HAP-1 (cell line): ENCODE results near the gene DAGLB.

Experiments used
- DNase-seq, 2 experiments: peaks; one replicate each; pipeline ENCODE4 v3.0.0-alpha.2; 2016 to 2020; ENCODE audit warnings: low spot score in 2 of 2
- H3K27me3 ChIP-seq: fragments of 250-450 bp; sonication (Bioruptor Pico); 2 replicates; pipeline ENCODE4 v1.5.1; 2020; ENCODE audit warnings: low read depth, mild to moderate bottlenecking, moderate library complexity
- H3K36me3 ChIP-seq: fragments of 250-450 bp; sonication (Bioruptor Pico); replicated peaks from 2 replicates; pipeline ENCODE4 v1.5.1; 2020; ENCODE audit warnings: mild to moderate bottlenecking
- H3K4me1 ChIP-seq: fragments of 250-450 bp; sonication (Bioruptor Pico); 2 replicates; pipeline ENCODE4 v1.5.1; 2020; ENCODE audit warnings: mild to moderate bottlenecking
- H3K4me3 ChIP-seq: fragments of 250-450 bp; sonication (Bioruptor Pico); 2 replicates; pipeline ENCODE4 v1.5.1; 2020; ENCODE audit warnings: mild to moderate bottlenecking, moderate library complexity
- H3K9me3 ChIP-seq: fragments of 250-450 bp; sonication (Bioruptor Pico); 2 replicates; pipeline ENCODE4 v1.5.1; 2020; ENCODE audit warnings: mild to moderate bottlenecking, moderate library complexity
- in situ Hi-C: fragments of 300-500 bp; cut with MboI; formaldehyde crosslinking; loops from 3 replicates; pipeline ENCODE4 v1.14.3; 2020; ENCODE audit warnings: low sequenced_read_pairs, inconsistent platforms, mixed read lengths

DAGLB gene, protein sequence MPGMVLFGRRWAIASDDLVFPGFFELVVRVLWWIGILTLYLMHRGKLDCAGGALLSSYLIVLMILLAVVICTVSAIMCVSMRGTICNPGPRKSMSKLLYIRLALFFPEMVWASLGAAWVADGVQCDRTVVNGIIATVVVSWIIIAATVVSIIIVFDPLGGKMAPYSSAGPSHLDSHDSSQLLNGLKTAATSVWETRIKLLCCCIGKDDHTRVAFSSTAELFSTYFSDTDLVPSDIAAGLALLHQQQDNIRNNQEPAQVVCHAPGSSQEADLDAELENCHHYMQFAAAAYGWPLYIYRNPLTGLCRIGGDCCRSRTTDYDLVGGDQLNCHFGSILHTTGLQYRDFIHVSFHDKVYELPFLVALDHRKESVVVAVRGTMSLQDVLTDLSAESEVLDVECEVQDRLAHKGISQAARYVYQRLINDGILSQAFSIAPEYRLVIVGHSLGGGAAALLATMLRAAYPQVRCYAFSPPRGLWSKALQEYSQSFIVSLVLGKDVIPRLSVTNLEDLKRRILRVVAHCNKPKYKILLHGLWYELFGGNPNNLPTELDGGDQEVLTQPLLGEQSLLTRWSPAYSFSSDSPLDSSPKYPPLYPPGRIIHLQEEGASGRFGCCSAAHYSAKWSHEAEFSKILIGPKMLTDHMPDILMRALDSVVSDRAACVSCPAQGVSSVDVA

DNA sequence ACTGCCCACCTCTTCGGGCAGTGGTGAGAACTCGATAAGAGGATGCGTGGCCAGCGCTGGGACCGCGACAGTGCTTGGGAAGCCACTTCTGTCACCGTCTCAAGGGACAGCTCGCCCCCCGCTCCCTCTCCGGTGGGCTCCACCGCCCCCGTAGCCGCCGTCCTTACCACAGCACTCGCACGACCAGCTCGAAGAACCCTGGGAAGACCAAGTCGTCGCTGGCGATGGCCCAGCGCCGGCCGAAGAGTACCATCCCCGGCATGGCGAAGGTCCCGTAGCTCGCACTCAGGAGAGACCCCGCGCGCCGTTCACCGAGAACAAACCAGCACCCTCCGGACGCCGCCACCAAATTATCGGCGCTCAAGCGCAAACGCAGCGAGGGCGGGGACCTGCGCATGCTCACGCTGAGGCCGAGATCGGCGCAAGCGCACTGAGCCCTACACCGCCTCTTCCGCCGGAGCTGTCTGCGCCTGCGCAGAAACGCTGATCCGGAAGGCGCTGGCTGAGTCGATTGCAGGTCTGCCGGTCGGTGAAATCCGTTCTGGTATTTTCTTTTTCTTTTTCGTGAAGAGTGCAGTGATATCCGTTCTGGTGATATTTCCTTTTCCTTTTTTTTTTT is at the start of gene DAGLB:
Gene DAGLB (minus strand): TSS at position 374 of the 619 bp plus-strand sequence. CDS start 112 bp downstream, at position 262.
- peaks cover 7% of the 10 kb centered on the region; the same call in 1 of the 2 replicates for H3K4me1 ChIP-seq
- peak; percentile 91 to 96 for DNase-seq
- H3K27me3 ChIP-seq, result no peaks in the 10 kb centered on the region
- H3K36me3 ChIP-seq, result peaks cover 27% of the 10 kb centered on the region
- no peaks in the 10 kb centered on the region for H3K9me3 ChIP-seq
- H3K4me3 ChIP-seq, result peak within 1 kb of the TSS; percentile 99
- in situ Hi-C loops, result no loop called here

- in situ Hi-C loops, result no loop called here
- H3K4me1 ChIP-seq, result no peaks in the 10 kb centered on the region
Measured at GRCh38 chr7:6497637-6497905, 49.8 kb upstream of the DAGLB start.

GRCh38 chr7:6496842-6497636 is 49.3 kb upstream of the DAGLB start:
- Histone ChIP-seq H3K36me3 (no peaks in the 10 kb centered on the region), H3K27me3 (0 out of 2 replicates have a peak, but pooled peaks cover 4% of the 10 kb centered on the region)

More at GRCh38 chr7:6497637-6497905, 49.8 kb upstream of the DAGLB start:
- no peaks in the 10 kb centered on the region for H3K9me3 ChIP-seq
- H3K27me3 ChIP-seq, result 0 out of 2 replicates have a peak, but pooled peaks cover 4% of the 10 kb centered on the region
- no peak overlapping the region for H3K4me3 ChIP-seq
- no peaks in the 10 kb centered on the region for H3K36me3 ChIP-seq
- no peak for DNase-seq

GRCh38 chr7:6495597-6496262 is 48.0 kb upstream of the DAGLB start:
- in situ Hi-C loops, result no loop called here
- no peak for DNase-seq

More at GRCh38 chr7:6496842-6497636, 49.3 kb upstream of the DAGLB start:
- no peaks in the 10 kb centered on the region for H3K9me3 ChIP-seq
- DNase-seq, result no peak
- H3K4me1 ChIP-seq, result no peaks in the 10 kb centered on the region
- no peak overlapping the region for H3K4me3 ChIP-seq
- in situ Hi-C loops, result no loop called here

DNA sequence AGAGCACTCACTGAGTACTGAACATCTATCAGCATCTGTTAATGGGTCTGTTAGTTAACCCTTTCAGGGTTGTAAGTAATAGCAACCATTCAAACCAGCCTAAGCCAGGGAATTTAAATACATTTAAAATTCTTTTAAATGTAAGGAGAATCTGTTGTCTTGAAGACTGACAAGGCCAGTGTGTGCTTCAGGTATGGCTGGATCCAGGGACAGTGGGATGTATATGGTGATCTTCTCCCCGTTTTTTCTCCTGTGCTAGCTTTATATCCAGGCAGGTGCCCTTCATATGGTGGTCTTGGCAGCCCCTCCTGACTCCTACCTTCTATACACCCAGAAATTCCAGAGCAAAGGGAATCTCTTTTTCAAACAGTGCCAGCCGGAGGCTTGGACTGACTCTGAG is 46.6 kb upstream of the DAGLB start:
- in situ Hi-C loops, result no loop called here
- DNase-seq, result no peak

More at GRCh38 chr7:6495597-6496262, 48.0 kb upstream of the DAGLB start:
- no peaks in the 10 kb centered on the region for H3K4me1 ChIP-seq
- H3K36me3 ChIP-seq, result no peaks in the 10 kb centered on the region
- no peak overlapping the region for H3K4me3 ChIP-seq
- no peaks in the 10 kb centered on the region for H3K9me3 ChIP-seq
- 0 out of 2 replicates have a peak, but pooled peaks cover 4% of the 10 kb centered on the region for H3K27me3 ChIP-seq

DNA sequence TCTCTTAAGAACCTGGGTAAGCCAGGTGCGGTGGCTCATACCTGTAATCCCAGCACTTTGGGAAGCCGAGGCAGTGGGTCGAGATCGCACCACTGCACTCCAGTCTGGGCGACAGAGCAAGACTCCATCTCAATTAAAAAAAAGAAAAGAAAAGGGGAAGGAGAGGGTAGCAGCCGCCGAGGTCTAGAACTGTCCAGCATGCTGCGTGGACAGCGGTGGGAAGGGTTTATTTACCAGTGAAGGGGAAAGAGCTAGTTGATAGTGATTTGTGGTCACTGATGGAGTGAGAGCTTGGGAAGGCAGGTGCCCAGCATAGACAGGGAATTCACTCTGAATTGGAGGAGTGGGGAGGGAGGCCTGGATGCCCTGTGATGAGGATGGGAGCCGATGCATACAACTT is 43.4 kb upstream of the DAGLB start:
- H3K9me3 ChIP-seq, result no peaks in the 10 kb centered on the region
- 0 out of 2 replicates have a peak, but pooled peaks cover 4% of the 10 kb centered on the region for H3K27me3 ChIP-seq
- no peak for DNase-seq
- H3K36me3 ChIP-seq, result no peaks in the 10 kb centered on the region
- no peak overlapping the region for H3K4me3 ChIP-seq
- in situ Hi-C loops, result no loop called here
- H3K4me1 ChIP-seq, result no peaks in the 10 kb centered on the region

More for the DNA sequence above, 46.6 kb upstream of the DAGLB start:
- Histone ChIP-seq H3K27me3 (0 out of 2 replicates have a peak, but pooled peaks cover 4% of the 10 kb centered on the region), H3K9me3 (no peaks in the 10 kb centered on the region), H3K4me3 (no peak overlapping the region), H3K36me3 (no peaks in the 10 kb centered on the region), H3K4me1 (no peaks in the 10 kb centered on the region)

GRCh38 chr7:6489612-6490011 is 41.9 kb upstream of the DAGLB start:
- H3K4me1 ChIP-seq, result no peaks in the 10 kb centered on the region; the same call in 1 of the 2 replicates
- H3K9me3 ChIP-seq, result no peaks in the 10 kb centered on the region
- 0 out of 2 replicates have a peak, but pooled peaks cover 4% of the 10 kb centered on the region for H3K27me3 ChIP-seq
- no peaks in the 10 kb centered on the region for H3K36me3 ChIP-seq
- DNase-seq, result no peak
- no peak overlapping the region for H3K4me3 ChIP-seq
- in situ Hi-C loops, result no loop called here

GRCh38 chr7:6487184-6487545 is 39.4 kb upstream of the DAGLB start:
- in situ Hi-C loops, result no loop called here
- Histone ChIP-seq H3K36me3 (peaks cover 9% of the 10 kb centered on the region), H3K4me1 (peaks cover 6% of the 10 kb centered on the region), H3K4me3 (no peak overlapping the region), H3K27me3 (no peaks in the 10 kb centered on the region), H3K9me3 (no peaks in the 10 kb centered on the region)
- no peak for DNase-seq

GRCh38 chr7:6486438-6487183 is 38.9 kb upstream of the DAGLB start:
- no peaks in the 10 kb centered on the region for H3K9me3 ChIP-seq
- H3K27me3 ChIP-seq, result no peaks in the 10 kb centered on the region
- peaks cover 9% of the 10 kb centered on the region for H3K4me1 ChIP-seq
- H3K36me3 ChIP-seq, result peaks cover 15% of the 10 kb centered on the region
- no peak for DNase-seq
- in situ Hi-C loops, result no loop called here
- H3K4me3 ChIP-seq, result no peak overlapping the region

GRCh38 chr7:6482743-6483119 is 35.0 kb upstream of the DAGLB start:
- H3K36me3 ChIP-seq, result peaks cover 44% of the 10 kb centered on the region
- H3K27me3 ChIP-seq, result no peaks in the 10 kb centered on the region
- in situ Hi-C loops, result no loop called here
- no peaks in the 10 kb centered on the region for H3K9me3 ChIP-seq
- H3K4me3 ChIP-seq, result peak overlapping the region; percentile 95
- peaks cover 13% of the 10 kb centered on the region for H3K4me1 ChIP-seq
- DNase-seq, result no peak

GRCh38 chr7:6482307-6482706 is 34.6 kb upstream of the DAGLB start:
- in situ Hi-C loops, result no loop called here

GRCh38 chr7:6481445-6481844 is 33.7 kb upstream of the DAGLB start:
- H3K4me3 ChIP-seq, result no peak overlapping the region
- H3K36me3 ChIP-seq, result peaks cover 51% of the 10 kb centered on the region
- no peaks in the 10 kb centered on the region for H3K9me3 ChIP-seq
- H3K27me3 ChIP-seq, result no peaks in the 10 kb centered on the region
- DNase-seq, result no peak
- in situ Hi-C loops, result no loop called here
- H3K4me1 ChIP-seq, result peaks cover 13% of the 10 kb centered on the region

More at GRCh38 chr7:6482307-6482706, 34.6 kb upstream of the DAGLB start:
- Histone ChIP-seq H3K9me3 (no peaks in the 10 kb centered on the region), H3K27me3 (no peaks in the 10 kb centered on the region), H3K4me1 (peaks cover 13% of the 10 kb centered on the region), H3K36me3 (peaks cover 44% of the 10 kb centered on the region), H3K4me3 (peak overlapping the region; percentile 95)
- no peak for DNase-seq
